Neutrophil (primary cell): ENCODE results near the gene TBCD.

Source experiments
- H3K27ac ChIP-seq: fragments of 200-600 bp; sonication (generic); 2 replicates; pipeline ENCODE4 v1.5.1; 2016; ENCODE audit warnings: mild to moderate bottlenecking, moderate library complexity
- H3K27me3 ChIP-seq: fragments of 200-600 bp; sonication (generic); 2 replicates; pipeline ENCODE4 v1.6.0; 2016; ENCODE audit warnings: mild to moderate bottlenecking
- H3K36me3 ChIP-seq: fragments of 200-600 bp; sonication (generic); 2 replicates; pipeline ENCODE4 v1.5.1; 2017
- H3K4me1 ChIP-seq, 2 experiments: fragments of 200-600 bp in 1 of 2; sonication (generic) in 1 of 2; 1 replicate in 1 of 2; 2 replicates in 1 of 2; pipeline versions ENCODE4 v1.5.1 to v1.6.1; 2013 to 2016; ENCODE audit warnings: low read depth in 1 of 2, low read length in 1 of 2, mild to moderate bottlenecking in 1 of 2, moderate library complexity in 1 of 2; ENCODE audit not compliant: control insufficient read depth in 1 of 2, insufficient read depth in 1 of 2
- H3K4me3 ChIP-seq, 2 experiments: fragments of 200-600 bp in 1 of 2; sonication (generic) in 1 of 2; 1 replicate in 1 of 2; 2 replicates in 1 of 2; pipeline ENCODE4 v1.5.1; 2013 to 2016; ENCODE audit warnings: low read depth in 1 of 2, low read length in 1 of 2, mild to moderate bottlenecking in 1 of 2, moderate library complexity in 1 of 2
- H3K9me3 ChIP-seq: fragments of 200-600 bp; sonication (generic); 2 replicates; pipeline ENCODE4 v1.5.1; 2016
- CTCF ChIP-seq: fragments of 200-600 bp; sonication (generic); IDR thresholded peaks from 2 replicates; pipeline ENCODE4 v1.5.1; 2016; ENCODE audit warnings: antibody characterized with exemption

TBCD gene

GRCh38 chr17:82923366-82924113, 171.7 kb downstream of the TBCD start:
- no peak for TF ChIP-seq CTCF
- Histone ChIP-seq H3K27me3 (no peaks in the 10 kb centered on the region), H3K27ac (no peak overlapping the region), H3K4me3 (no peak overlapping the region), H3K4me1 (no peaks in the 10 kb centered on the region), H3K36me3 (peaks cover 56% of the 10 kb centered on the region), H3K9me3 (no peaks in the 10 kb centered on the region)

DNA sequence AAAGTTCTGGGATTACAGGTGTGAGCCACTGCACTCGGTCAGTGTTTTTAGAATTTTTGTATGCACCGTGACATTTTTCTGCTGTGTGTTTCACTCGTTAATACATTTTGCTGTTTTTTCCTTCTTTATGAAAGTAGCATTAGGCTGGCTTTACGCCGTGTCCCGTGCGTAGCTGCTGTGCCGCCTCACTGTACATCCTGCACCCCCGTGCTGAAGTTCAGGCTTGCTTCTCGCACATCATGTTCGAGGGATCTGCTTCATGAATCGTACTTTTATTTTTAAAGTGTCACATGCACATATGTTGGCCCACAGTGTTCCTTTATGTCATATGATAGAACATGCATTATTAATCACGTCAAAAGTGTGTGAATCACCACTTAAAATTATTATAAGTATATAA, 172.3 kb downstream of the TBCD start:
- Histone ChIP-seq H3K27me3 (no peaks in the 10 kb centered on the region), H3K4me1 (no peaks in the 10 kb centered on the region), H3K27ac (no peak overlapping the region), H3K4me3 (no peak overlapping the region), H3K36me3 (peaks cover 63% of the 10 kb centered on the region), H3K9me3 (no peaks in the 10 kb centered on the region)
- TF ChIP-seq CTCF: no peak

GRCh38 chr17:82924812-82925211, 172.9 kb downstream of the TBCD start:
- H3K36me3 ChIP-seq: peaks cover 69% of the 10 kb centered on the region
- no peaks in the 10 kb centered on the region for H3K9me3 ChIP-seq
- no peak for TF ChIP-seq CTCF
- H3K4me3 ChIP-seq: no peak overlapping the region
- H3K4me1 ChIP-seq: no peaks in the 10 kb centered on the region
- no peaks in the 10 kb centered on the region for H3K27me3 ChIP-seq
- H3K27ac ChIP-seq: no peak overlapping the region

- H3K9me3 ChIP-seq: no peaks in the 10 kb centered on the region
- no peak overlapping the region for H3K27ac ChIP-seq
- no peak overlapping the region for H3K4me3 ChIP-seq
- H3K4me1 ChIP-seq: no peaks in the 10 kb centered on the region
- peaks cover 74% of the 10 kb centered on the region for H3K36me3 ChIP-seq
- no peaks in the 10 kb centered on the region for H3K27me3 ChIP-seq
- no peak for TF ChIP-seq CTCF
Measured at GRCh38 chr17:82925336-82925735, 173.5 kb downstream of the TBCD start.

DNA sequence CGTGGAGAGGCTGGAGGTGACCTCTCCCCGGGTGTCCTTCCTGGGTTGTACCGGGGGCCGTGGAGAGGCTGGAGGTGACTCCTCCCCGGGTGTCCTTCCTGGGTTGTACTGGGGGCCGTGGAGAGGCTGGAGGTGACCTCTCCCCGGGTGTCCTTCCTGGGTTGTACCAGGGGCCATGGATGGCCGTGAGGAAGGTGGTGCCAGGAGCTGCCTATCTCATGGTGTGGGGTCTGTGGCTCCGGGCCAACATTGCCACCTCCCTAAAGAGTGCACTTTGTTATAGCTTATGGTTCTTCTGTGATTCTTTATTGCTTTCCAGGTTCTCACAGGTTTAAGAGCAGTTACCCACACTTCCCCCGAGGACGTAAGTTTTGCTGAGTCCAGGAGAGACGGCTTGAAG, 174.2 kb downstream of the TBCD start:
- TF ChIP-seq CTCF: no peak
- no peaks in the 10 kb centered on the region for H3K27me3 ChIP-seq
- no peaks in the 10 kb centered on the region for H3K4me1 ChIP-seq
- no peak overlapping the region for H3K27ac ChIP-seq
- H3K36me3 ChIP-seq: peaks cover 81% of the 10 kb centered on the region
- no peaks in the 10 kb centered on the region for H3K9me3 ChIP-seq
- H3K4me3 ChIP-seq: no peak overlapping the region
